Transverse colon (tissue), 4 donors: ENCODE measurements around the gene EDN2. TPM values are rescaled to one million over a fixed set of nuclear protein-coding genes. Genes with fewer than 3 reads are reported as not detected.

Experiments used
- DNase-seq: peaks from one replicate; pipeline ENCODE4 v3.0.0-alpha.2; 2019
- H3K27ac ChIP-seq, 4 donors: fragments of 200-600 bp; sonication (generic); 2 replicates each; pipeline ENCODE4 v1.5.1; 2016 to 2018; ENCODE audit warnings: inconsistent platforms in 4 of 4
- H3K27me3 ChIP-seq: fragments of 200-600 bp; sonication (generic); 2 replicates; pipeline ENCODE4 v1.5.1; 2017; ENCODE audit warnings: inconsistent platforms
- H3K36me3 ChIP-seq, 4 donors: fragments of 200-600 bp; sonication (generic); 2 replicates each; pipeline ENCODE4 v1.5.1; 2017 to 2019; ENCODE audit warnings: inconsistent platforms in 4 of 4
- H3K4me1 ChIP-seq, 4 donors: fragments of 200-600 bp; sonication (generic); 2 replicates each; pipeline ENCODE4 v1.5.1; 2017 to 2020; ENCODE audit warnings: inconsistent platforms in 4 of 4
- H3K4me3 ChIP-seq, 4 donors: fragments of 200-600 bp; sonication (generic); 1 replicate in 1 of 4; 2 replicates in 3 of 4; pipeline versions ENCODE4 v1.5.1 to v1.6.1; 2017 to 2019; ENCODE audit warnings: inconsistent platforms in 4 of 4
- H3K9me3 ChIP-seq, 2 donors: fragments of 200-600 bp; sonication (generic); 2 replicates each; pipeline ENCODE4 v1.5.1; 2017 to 2019; ENCODE audit warnings: inconsistent platforms in 2 of 2
- EP300 ChIP-seq: sonication (generic); formaldehyde crosslinking; IDR thresholded peaks from one replicate; pipeline ENCODE4 v1.6.1; 2017; ENCODE audit warnings: antibody characterized with exemption, low read depth
- POLR2A ChIP-seq: fragments of 450-650 bp; IDR thresholded peaks from one replicate; pipeline ENCODE4 v1.6.1; 2016; ENCODE audit warnings: antibody characterized with exemption, mild to moderate bottlenecking, moderate library complexity
- POLR2AphosphoS5 ChIP-seq, 3 donors: sonication (generic); formaldehyde crosslinking; IDR thresholded peaks; one replicate each; pipeline ENCODE4 v1.6.1; 2016; ENCODE audit warnings: antibody characterized with exemption in 3 of 3
- WGBS, 2 donors: methylation state at CpG; one replicate each; pipeline ENCODE4 v1.1.5; 2018; ENCODE audit warnings: low coverage in 1 of 2; 5-methylcytosine and 5-hydroxymethylcytosine counted together
- in situ Hi-C, 4 donors: fragments of 200-750 bp; cut with MboI; loops; one replicate each; pipeline versions ENCODE4 v1.15.0 to v1.15.1; 2017; ENCODE audit warnings: low sequenced_read_pairs in 3 of 4, low pct_ligation_motif_present in 1 of 4, low pct_unique_long_range_greater_than_20kb in 1 of 4
- intact Hi-C: fragments of 100-400 bp; cut with DNase I; formaldehyde crosslinking; loops from one replicate; pipeline ENCODE4 v1.15.1; 2023; ENCODE audit warnings: low total_unique reads
- total RNA-seq, 4 donors: library from RNA; depleted of rRNA; stranded (reverse); fragments of >200 nt; gene quantifications; one replicate each; pipeline ENCODE4 v1.1.0, GENCODE V29; 2016
- TF ChIP-seq, protein P1 (sequence below), 5 experiments: fragments of 200-600 bp in 3 of 5; fragments of 450-650 bp in 2 of 5; sonication (generic) in 3 of 5; IDR thresholded peaks; 1 replicate in 2 of 5; 2 replicates in 3 of 5; pipeline ENCODE4 v1.5.1; 2016 to 2017; ENCODE audit warnings: antibody characterized with exemption in 5 of 5, inconsistent platforms in 3 of 5, mild to moderate bottlenecking in 2 of 5, moderate library complexity in 1 of 5

EDN2 gene
- total RNA-seq, 4 donors from 2014 or later, result 3.8 to 15.7 (median 10.3) TPM

DNA sequence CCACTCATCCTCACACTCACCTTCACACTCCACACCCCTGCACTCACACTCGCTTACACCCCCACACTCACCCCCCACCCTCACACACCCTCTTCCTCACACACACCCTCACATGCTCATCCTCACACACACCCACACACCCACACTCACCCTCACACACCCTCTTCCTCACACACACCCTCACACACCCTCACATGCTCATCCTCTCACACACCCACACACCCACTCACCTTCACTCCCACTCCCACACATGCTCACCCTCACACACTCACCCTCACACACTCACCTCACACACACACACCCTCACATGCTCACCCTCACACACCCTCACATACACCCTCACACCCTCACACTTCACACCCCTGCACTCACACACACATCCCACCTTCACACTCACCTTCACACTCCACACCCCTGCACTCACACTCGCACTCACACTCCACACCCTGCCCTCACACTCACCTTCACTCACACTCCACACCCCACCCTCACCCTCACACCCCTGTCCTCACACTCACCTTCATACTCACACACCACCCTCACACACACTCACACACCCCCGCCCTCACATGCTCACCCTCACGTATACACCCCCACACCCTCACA is 42.6 kb upstream of the EDN2 start:
- Histone ChIP-seq H3K9me3 (no peaks in the 10 kb centered on the region), H3K36me3 (no peaks in the 10 kb centered on the region), H3K27me3 (no peaks in the 10 kb centered on the region), H3K27ac (no peak overlapping the region), H3K4me3 (no peak overlapping the region), H3K4me1 (no peaks in the 10 kb centered on the region)
- no peak for DNase-seq
- intact Hi-C loops (no loop called here), in situ Hi-C loops (no loop called here)
- TF ChIP-seq POLR2A (no peak), EP300 (no peak), POLR2AphosphoS5 (IDR thresholded peaks at IDR 0.05) (no peak)
- TF ChIP-seq, protein P1, sequence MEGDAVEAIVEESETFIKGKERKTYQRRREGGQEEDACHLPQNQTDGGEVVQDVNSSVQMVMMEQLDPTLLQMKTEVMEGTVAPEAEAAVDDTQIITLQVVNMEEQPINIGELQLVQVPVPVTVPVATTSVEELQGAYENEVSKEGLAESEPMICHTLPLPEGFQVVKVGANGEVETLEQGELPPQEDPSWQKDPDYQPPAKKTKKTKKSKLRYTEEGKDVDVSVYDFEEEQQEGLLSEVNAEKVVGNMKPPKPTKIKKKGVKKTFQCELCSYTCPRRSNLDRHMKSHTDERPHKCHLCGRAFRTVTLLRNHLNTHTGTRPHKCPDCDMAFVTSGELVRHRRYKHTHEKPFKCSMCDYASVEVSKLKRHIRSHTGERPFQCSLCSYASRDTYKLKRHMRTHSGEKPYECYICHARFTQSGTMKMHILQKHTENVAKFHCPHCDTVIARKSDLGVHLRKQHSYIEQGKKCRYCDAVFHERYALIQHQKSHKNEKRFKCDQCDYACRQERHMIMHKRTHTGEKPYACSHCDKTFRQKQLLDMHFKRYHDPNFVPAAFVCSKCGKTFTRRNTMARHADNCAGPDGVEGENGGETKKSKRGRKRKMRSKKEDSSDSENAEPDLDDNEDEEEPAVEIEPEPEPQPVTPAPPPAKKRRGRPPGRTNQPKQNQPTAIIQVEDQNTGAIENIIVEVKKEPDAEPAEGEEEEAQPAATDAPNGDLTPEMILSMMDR (IDR thresholded peaks at IDR 0.05), result no peak
- 90 to 93% methylated on average over 3 to 4 of the region's 4 CpGs for WGBS, 2 donors

- TF ChIP-seq, protein P1 (IDR thresholded peaks at IDR 0.05), result no peak
- TF ChIP-seq POLR2A (no peak), EP300 (no peak), POLR2AphosphoS5 (IDR thresholded peaks at IDR 0.05) (no peak)
- H3K36me3 ChIP-seq, result no peaks in the 10 kb centered on the region
- H3K27me3 ChIP-seq, result no peaks in the 10 kb centered on the region
- H3K27ac ChIP-seq, result no peak overlapping the region
- in situ Hi-C loops (no loop called here), intact Hi-C loops (no loop called here)
- WGBS, 2 donors, result 75 to 86% methylated on average over 6 to 18 of the region's 18 CpGs
- H3K9me3 ChIP-seq, result no peaks in the 10 kb centered on the region
- no peak overlapping the region for H3K4me3 ChIP-seq
- no peak for DNase-seq
- no peaks in the 10 kb centered on the region for H3K4me1 ChIP-seq
These were observed 41.6 kb upstream of the EDN2 start for GRCh38 chr1:41525891-41526587.

GRCh38 chr1:41524676-41525675 is 40.5 kb upstream of the EDN2 start:
- H3K4me1 ChIP-seq, result no peaks in the 10 kb centered on the region
- no peak overlapping the region for H3K4me3 ChIP-seq
- 83 to 92% methylated on average over 6 to 28 of the region's 30 CpGs for WGBS, 2 donors
- H3K27me3 ChIP-seq, result no peaks in the 10 kb centered on the region
- DNase-seq, result no peak
- in situ Hi-C loops, result no loop called here
- TF ChIP-seq POLR2A, result no peak
- no peak for TF ChIP-seq EP300
- H3K36me3 ChIP-seq, result no peaks in the 10 kb centered on the region
- H3K9me3 ChIP-seq, result no peaks in the 10 kb centered on the region
- H3K27ac ChIP-seq, result no peak overlapping the region
- intact Hi-C loops, result no loop called here

GRCh38 chr1:41523949-41524675 is 39.6 kb upstream of the EDN2 start:
- in situ Hi-C loops (no loop called here), intact Hi-C loops (no loop called here)
- 81 to 92% methylated on average over 6 to 9 of the region's 9 CpGs for whole genome bisulfite sequencing, 2 donors
- Histone ChIP-seq H3K27me3 (no peaks in the 10 kb centered on the region), H3K4me1 (no peaks in the 10 kb centered on the region), H3K4me3 (no peak overlapping the region), H3K27ac (no peak overlapping the region), H3K36me3 (no peaks in the 10 kb centered on the region), H3K9me3 (no peaks in the 10 kb centered on the region)
- no peak for TF ChIP-seq POLR2AphosphoS5 (IDR thresholded peaks at IDR 0.05)
- TF ChIP-seq, protein P1 (IDR thresholded peaks at IDR 0.05), result no peak
- TF ChIP-seq EP300, result no peak
- no peak for TF ChIP-seq POLR2A
- no peak for DNase-seq
